HS-5 (cell line): ENCODE results near the gene RBKS.
"Not testable (repeated sequence)": the region's sequence is repeated elsewhere in the genome, so short reads cannot be mapped to it uniquely, and the experiment has no call there.

Experiments used
- DNase-seq: peaks from one replicate; pipeline ENCODE4 v3.0.0-alpha.2; 2012; ENCODE audit warnings: low read depth

Gene RBKS

GRCh38 chr2:27906074-27906473 lies 15.9 kb upstream of the RBKS start:
- no peak for DNase-seq

- DNase-seq: no peak
Observed at GRCh38 chr2:27904405-27904665, 14.1 kb upstream of the RBKS start.

GRCh38 chr2:27903649-27904404 lies 13.6 kb upstream of the RBKS start:
- no peak for DNase-seq

GRCh38 chr2:27903018-27903417 lies 12.8 kb upstream of the RBKS start:
- no peak for DNase-seq

- no peak for DNase-seq
Observed at GRCh38 chr2:27902098-27902497, 11.9 kb upstream of the RBKS start.

GRCh38 chr2:27901234-27901633 lies 11.0 kb upstream of the RBKS start:
- no peak for DNase-seq

GRCh38 chr2:27897717-27898116 lies 7.5 kb upstream of the RBKS start:
- DNase-seq: no peak

- no peak for DNase-seq
Observed at GRCh38 chr2:27893006-27893405, 2.8 kb upstream of the RBKS start.

GRCh38 chr2:27891673-27892105 lies 1.5 kb upstream of the RBKS start:
- no peak for DNase-seq

- peak; percentile 43 for DNase-seq
Observed at GRCh38 chr2:27890924-27891672, 911 bp upstream of the RBKS start.

GRCh38 chr2:27889774-27890145 lies 427 bp downstream of the RBKS start:
- DNase-seq: no peak

- no peak for DNase-seq
Observed at GRCh38 chr2:27888790-27889189, 1.4 kb downstream of the RBKS start.

GRCh38 chr2:27887830-27888229 lies 2.4 kb downstream of the RBKS start:
- no peak for DNase-seq

- no peak for DNase-seq
Observed at GRCh38 chr2:27887111-27887510, 3.1 kb downstream of the RBKS start.

GRCh38 chr2:27886322-27886721 lies 3.9 kb downstream of the RBKS start:
- DNase-seq: no peak

GRCh38 chr2:27885661-27886060 lies 4.5 kb downstream of the RBKS start:
- DNase-seq: no peak

GRCh38 chr2:27885234-27885633 lies 5.0 kb downstream of the RBKS start:
- no peak for DNase-seq

- no peak for DNase-seq
Observed at GRCh38 chr2:27884601-27885000, 5.6 kb downstream of the RBKS start.

GRCh38 chr2:27882584-27882922 lies 7.6 kb downstream of the RBKS start:
- not testable (repeated sequence) for DNase-seq

- DNase-seq: not testable (repeated sequence)
Observed at GRCh38 chr2:27881815-27882583, 8.2 kb downstream of the RBKS start.

- DNase-seq: no peak
Observed at GRCh38 chr2:27878825-27879224, 11.4 kb downstream of the RBKS start.

- no peak for DNase-seq
Observed at GRCh38 chr2:27875089-27875881, 14.9 kb downstream of the RBKS start.
